ENCODE results near the gene FGF7.
"Not testable (repeated sequence)": the region's sequence is repeated elsewhere in the genome, so short reads cannot be mapped to it uniquely, and the experiment has no call there.

FGF7 gene

GRCh38 chr15:49495993-49496753 lies 73.1 kb downstream of the FGF7 start:
- DNase-seq = no peak

- no peak for DNase-seq
Measured at GRCh38 chr15:49501586-49501985, 78.5 kb downstream of the FGF7 start.

GRCh38 chr15:49506341-49506740 lies 83.3 kb downstream of the FGF7 start:
- no peak for DNase-seq

GRCh38 chr15:49507261-49507660 lies 84.2 kb downstream of the FGF7 start:
- no peak for DNase-seq

GRCh38 chr15:49512739-49513138 lies 89.7 kb downstream of the FGF7 start:
- DNase-seq = not testable (repeated sequence)

- DNase-seq = no peak
Measured at GRCh38 chr15:49521802-49522201, 98.8 kb downstream of the FGF7 start.

- DNase-seq = no peak
Measured at GRCh38 chr15:49528289-49528688, 105.2 kb downstream of the FGF7 start.

- no peak for DNase-seq
Measured at GRCh38 chr15:49530092-49530491, 107.0 kb downstream of the FGF7 start.

All from stimulated activated CD4-positive, alpha-beta T cell treated with anti-CD3 and anti-CD28 coated beads, Interleukin-12 subunit alpha, Interleukin-12 subunit beta, amount 100 ng/mL, for 4 hours (primary cell).